ACC112 (cell line): ENCODE results near the gene ZFYVE28.

Source experiments
- H2AFZ ChIP-seq: fragments of 200-600 bp; sonication (generic); one replicate; pipeline ENCODE4 v1.6.0; 2017; ENCODE audit warnings: antibody characterized with exemption, low read length; ENCODE audit not compliant: unreplicated experiment
- H3K27ac ChIP-seq: fragments of 200-600 bp; sonication (generic); 2 replicates; pipeline ENCODE4 v1.5.1; 2014; ENCODE audit warnings: low read depth, mild to moderate bottlenecking, antibody characterized with exemption, low read length, moderate library complexity
- H3K27me3 ChIP-seq: fragments of 200-600 bp; sonication (generic); 2 replicates; pipeline ENCODE4 v1.6.1; 2014; ENCODE audit warnings: mild to moderate bottlenecking, antibody characterized with exemption, low read length, moderate library complexity, mixed read lengths; ENCODE audit not compliant: insufficient read depth
- H3K36me3 ChIP-seq: fragments of 200-600 bp; sonication (generic); 2 replicates; pipeline ENCODE4 v1.6.1; 2016; ENCODE audit warnings: mild to moderate bottlenecking, antibody characterized with exemption, low read length, moderate library complexity, mixed read lengths; ENCODE audit not compliant: insufficient read depth
- H3K4me1 ChIP-seq: fragments of 200-600 bp; sonication (generic); one replicate; pipeline ENCODE4 v1.6.1; 2016; ENCODE audit warnings: low read length, mixed read lengths; ENCODE audit not compliant: insufficient read depth, unreplicated experiment, control insufficient read depth
- H3K4me3 ChIP-seq: fragments of 200-600 bp; sonication (generic); 2 replicates; pipeline ENCODE4 v1.5.1; 2014; ENCODE audit warnings: mild to moderate bottlenecking, low read depth, low read length
- H3K79me2 ChIP-seq: fragments of 200-600 bp; sonication (generic); one replicate; pipeline ENCODE4 v1.6.0; 2016; ENCODE audit warnings: low read length; ENCODE audit not compliant: control insufficient read depth, unreplicated experiment, insufficient read depth

Gene ZFYVE28

DNA sequence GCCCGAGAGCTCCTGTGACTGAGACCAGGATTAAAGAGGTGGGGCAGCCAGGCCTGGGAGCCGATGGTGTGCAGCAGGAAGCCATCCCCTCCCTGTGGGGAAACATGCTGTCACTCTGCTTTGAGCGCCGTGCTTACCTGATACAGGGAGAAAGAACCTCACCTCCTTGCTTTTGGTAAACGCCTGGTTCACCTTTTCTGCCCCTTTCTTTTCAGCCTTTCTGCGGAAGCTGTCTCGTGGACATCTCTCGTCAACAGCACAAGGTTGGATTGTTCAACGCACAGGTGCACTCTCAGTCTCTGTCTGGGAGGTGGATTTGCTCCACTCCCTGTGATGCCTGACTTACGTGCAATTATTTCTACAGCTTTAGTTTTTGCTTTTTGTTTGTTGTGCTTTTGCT lies 12.0 kb downstream of the ZFYVE28 start:
- H3K79me2 ChIP-seq = peaks cover 11% of the 10 kb centered on the region
- no peak overlapping the region for H3K4me3 ChIP-seq
- H3K27ac ChIP-seq = no peak overlapping the region
- no peak overlapping the region for H2AFZ ChIP-seq
- H3K4me1 ChIP-seq = peaks cover 8% of the 10 kb centered on the region
- H3K27me3 ChIP-seq = no peaks in the 10 kb centered on the region
- H3K36me3 ChIP-seq = no peaks in the 10 kb centered on the region

DNA sequence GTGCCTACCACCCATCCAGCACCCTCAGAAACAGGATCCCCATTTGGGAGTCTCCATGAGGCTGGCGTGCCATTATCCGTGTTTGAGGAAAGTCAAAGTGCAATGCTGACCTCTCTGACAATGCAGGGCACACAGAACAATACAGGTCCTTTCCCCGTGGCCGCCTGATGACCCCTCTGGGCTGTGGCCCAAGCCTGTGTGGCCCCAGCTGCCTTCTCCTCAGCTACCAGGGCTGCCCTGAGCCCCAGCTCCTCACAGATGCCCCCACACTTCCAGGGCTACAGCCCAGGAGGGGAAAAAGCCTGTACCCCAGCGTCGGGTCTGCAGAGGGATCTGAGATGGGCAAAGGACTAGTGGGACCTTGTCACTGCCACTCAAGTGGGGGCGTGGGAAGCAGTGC lies 15.5 kb downstream of the ZFYVE28 start:
- Histone ChIP-seq H3K4me1 (peaks cover 8% of the 10 kb centered on the region), H3K27ac (no peak overlapping the region), H2AFZ (no peak overlapping the region), H3K27me3 (no peaks in the 10 kb centered on the region), H3K4me3 (no peak overlapping the region), H3K36me3 (no peaks in the 10 kb centered on the region), H3K79me2 (no peaks in the 10 kb centered on the region)

DNA sequence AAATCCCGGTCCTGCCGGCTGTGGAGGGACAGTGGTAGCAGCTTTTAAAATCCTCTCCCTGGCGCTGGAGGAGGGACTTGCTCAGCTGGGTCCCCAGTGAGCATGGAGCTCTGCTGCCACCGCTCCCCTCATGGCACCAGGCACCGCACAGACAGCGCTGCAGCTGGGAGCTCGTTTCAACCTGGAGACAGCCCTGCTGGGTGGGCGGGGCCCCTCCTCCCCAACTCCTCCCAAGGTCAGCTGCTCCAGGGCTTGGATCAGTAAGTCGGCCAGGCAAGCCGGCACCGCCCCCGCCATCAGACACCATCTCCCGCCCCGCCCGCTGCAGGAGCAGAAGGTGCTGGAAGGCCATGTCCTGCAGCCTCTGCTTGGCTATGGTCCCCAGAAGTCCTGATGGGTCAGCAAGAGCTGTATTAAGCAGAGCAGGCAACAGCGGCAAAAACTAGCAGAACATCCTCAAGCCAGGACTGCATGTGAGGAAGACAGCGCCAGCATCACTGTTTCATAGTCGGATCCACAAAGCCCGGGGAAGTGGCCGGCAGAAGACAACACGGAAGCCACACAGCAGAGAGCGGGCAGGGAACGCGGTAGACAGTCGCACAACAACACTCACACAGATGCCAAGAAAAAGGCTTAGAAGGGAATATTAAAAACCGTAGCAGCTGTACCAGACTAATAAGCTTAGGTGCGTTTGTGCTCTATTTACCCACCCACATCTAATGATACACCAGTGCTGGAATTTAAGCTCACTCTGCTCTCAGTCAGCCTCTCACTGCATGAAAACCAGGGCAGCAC lies 16.2 kb downstream of the ZFYVE28 start:
- peaks cover 8% of the 10 kb centered on the region for H3K4me1 ChIP-seq
- H3K27ac ChIP-seq = no peak overlapping the region
- H3K36me3 ChIP-seq = no peaks in the 10 kb centered on the region
- no peaks in the 10 kb centered on the region for H3K79me2 ChIP-seq
- H3K4me3 ChIP-seq = peak overlapping the region; percentile 61
- H3K27me3 ChIP-seq = no peaks in the 10 kb centered on the region
- peak overlapping the region; percentile 65 for H2AFZ ChIP-seq

DNA sequence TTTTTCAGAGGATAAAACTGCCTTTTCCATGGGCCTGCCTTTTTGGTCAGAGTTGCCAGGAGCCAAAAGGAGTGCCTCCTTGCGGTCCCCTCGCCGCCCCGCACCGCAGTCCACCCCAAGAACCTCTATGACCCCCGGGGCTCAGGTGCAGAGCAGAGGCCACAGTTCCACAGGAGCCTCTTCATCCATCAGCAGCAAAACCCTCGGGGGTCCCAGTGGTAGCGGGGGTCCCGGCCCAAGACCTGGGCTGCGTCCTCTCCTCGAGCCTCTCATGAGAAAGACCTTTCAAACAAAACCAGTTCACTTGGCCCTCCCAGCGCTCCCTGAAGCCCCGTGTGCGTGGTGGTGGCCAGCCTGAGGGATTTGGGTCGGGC lies 16.8 kb downstream of the ZFYVE28 start:
- no peaks in the 10 kb centered on the region for H3K36me3 ChIP-seq
- peak overlapping the region; percentile 65 for H2AFZ ChIP-seq
- H3K27me3 ChIP-seq = no peaks in the 10 kb centered on the region
- H3K79me2 ChIP-seq = no peaks in the 10 kb centered on the region
- H3K27ac ChIP-seq = no peak overlapping the region
- peak overlapping the region; percentile 61 for H3K4me3 ChIP-seq
- H3K4me1 ChIP-seq = peaks cover 8% of the 10 kb centered on the region

DNA sequence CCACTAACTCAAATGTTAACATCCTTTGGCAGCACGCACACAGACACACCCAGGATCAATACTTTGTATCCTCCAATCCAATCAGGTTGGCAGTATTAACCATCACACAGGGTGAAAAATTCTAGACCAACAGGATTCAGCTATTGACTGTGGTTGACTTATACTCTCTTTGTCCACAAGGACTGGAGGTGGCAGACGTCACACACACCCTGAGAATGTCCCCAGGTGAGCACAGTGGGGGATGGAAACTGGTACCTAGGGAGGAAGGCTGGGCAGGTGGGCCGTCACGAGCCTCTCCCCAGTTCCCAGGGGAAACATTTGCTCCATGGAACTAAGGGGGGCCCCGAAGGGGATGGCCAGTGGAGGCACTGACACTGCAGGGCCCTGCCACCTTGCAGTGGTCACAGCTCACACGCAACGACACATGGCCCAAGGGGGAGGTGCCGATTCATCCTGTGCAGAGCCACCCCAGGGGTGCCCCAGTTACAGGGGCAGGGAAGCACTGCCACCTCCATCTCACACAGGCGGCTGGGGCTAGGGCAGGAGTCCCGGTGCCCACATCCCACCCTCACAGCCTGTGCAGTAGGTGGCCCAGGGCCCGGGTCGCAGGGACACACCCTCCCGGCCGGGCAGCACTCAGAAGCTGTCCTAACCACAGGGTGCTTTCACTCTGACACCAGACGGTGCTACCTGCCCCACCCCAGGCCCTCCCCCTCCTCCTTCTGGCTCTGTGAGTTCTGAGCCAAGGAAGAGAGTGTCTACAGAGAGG lies 17.4 kb downstream of the ZFYVE28 start:
- Histone ChIP-seq H3K36me3 (no peaks in the 10 kb centered on the region), H3K4me3 (no peak overlapping the region), H3K79me2 (no peaks in the 10 kb centered on the region), H3K4me1 (peaks cover 8% of the 10 kb centered on the region), H2AFZ (no peak overlapping the region), H3K27ac (no peak overlapping the region), H3K27me3 (no peaks in the 10 kb centered on the region)

DNA sequence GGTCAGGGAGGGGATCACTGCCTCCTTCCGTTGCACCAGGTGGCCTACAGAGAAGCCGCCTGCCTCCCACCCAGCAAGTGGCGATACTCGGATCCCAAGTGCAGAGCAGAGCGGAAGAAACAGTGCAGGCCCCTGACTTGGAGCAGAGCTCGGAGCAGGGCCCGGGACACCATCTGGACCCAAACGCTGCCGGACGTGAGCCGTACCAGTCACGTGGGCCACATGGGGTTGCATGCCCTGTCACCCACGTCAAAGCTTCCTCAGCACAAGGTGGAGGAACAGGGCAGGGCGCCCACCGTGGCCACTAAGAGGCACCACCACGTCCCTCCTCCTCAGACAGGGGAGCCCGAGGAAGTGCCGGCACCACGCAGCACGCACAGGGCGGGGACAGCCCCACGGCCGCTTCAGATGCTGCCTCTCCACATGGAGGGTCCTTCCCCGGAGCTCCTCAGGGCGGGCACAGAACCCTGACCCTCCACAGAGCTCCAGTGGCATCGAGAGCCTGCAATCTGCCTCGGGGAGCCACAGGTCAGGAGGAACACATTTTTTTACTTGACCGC lies 18.7 kb downstream of the ZFYVE28 start:
- Histone ChIP-seq H2AFZ (no peak overlapping the region), H3K27ac (no peak overlapping the region), H3K4me3 (no peak overlapping the region), H3K36me3 (no peaks in the 10 kb centered on the region), H3K27me3 (no peaks in the 10 kb centered on the region), H3K4me1 (peaks cover 18% of the 10 kb centered on the region), H3K79me2 (no peaks in the 10 kb centered on the region)

DNA sequence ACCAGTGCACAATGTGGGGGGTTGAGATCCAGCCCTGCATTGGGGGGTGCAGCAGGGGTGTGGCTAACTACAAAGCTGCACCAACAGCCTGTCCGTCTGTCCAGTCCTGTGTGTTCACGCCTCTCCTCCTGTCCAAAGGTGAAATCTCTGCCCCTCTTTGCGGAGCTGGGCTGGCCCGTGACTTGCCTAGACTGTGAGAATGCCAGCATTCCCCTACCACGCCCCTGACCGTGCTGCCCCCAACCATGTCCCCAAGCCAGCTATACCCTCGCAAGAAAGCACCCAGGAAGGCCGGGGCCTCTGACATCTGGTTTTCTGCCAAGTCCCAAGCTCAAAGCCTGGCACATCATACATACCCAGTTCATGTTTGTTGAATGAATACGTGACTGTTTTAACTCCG lies 19.2 kb downstream of the ZFYVE28 start:
- Histone ChIP-seq H3K4me3 (no peak overlapping the region), H3K4me1 (peaks cover 20% of the 10 kb centered on the region), H3K36me3 (no peaks in the 10 kb centered on the region), H2AFZ (no peak overlapping the region), H3K27ac (no peak overlapping the region), H3K79me2 (no peaks in the 10 kb centered on the region), H3K27me3 (no peaks in the 10 kb centered on the region)

DNA sequence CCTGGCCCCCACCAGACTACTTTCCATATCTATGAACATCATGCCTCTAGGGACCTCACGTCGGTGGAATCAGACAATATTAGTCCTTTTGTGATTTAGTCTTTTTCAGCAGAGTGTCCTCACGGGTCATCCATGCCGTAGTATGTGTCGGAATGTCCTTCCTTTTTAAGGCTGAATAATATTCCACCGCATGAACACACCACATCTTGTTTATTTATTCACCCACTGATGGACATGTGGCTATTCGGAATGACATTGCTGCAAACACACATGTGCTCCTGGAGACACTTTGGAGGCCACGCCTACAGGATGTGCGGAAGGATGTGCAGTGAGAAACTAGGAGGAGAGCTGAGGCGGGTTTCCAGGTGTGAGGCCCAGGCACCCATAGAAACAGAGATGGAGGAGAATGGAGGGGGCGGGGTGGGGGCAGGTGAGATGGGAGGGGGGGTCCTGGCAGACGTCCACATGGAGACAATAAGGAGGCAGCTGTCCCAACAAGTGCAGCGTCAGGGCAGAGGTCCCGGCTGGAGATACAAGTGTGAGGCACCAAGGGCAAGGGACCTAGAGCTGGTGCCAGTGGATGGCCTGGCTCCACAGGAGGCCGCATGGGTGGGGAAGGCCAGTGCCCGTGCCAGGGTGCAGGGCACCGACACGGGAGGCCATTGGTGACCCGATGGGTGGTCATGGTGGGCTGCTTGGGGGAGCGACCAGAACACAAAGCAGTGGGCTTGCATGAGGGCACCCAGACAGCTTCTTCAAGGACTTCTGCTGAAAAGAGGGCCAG lies 20.7 kb downstream of the ZFYVE28 start:
- no peak overlapping the region for H3K27ac ChIP-seq
- H3K27me3 ChIP-seq = no peaks in the 10 kb centered on the region
- no peak overlapping the region for H3K4me3 ChIP-seq
- no peaks in the 10 kb centered on the region for H3K36me3 ChIP-seq
- H3K4me1 ChIP-seq = peaks cover 21% of the 10 kb centered on the region
- no peaks in the 10 kb centered on the region for H3K79me2 ChIP-seq
- H2AFZ ChIP-seq = no peak overlapping the region

DNA sequence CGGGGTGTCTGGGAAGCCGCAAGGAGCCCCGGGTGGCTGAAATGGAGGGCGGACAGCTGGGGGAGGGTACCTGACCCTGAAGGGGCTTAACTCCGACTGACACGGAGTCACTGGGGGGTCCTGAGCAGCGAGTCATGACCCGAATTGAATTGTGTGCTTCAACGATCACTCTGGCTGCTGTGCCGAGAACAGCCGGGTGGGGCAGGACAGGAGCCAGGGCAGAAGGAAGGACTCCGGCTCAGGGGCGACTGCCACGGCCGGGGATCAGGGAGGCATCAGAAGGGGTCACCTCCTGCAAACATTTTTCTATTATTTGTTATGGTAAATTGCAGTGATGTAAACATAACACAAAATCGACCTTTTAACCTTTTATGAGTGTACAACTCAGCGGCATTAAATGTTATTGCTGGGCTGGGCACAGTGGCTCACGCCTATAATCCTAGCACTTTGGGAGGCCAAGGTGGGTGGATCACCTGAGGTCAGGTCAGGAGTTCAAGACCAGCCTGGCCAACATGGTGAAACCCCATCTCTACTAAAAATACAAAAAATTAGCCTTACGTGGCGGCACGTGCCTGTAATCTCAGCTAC lies 21.6 kb downstream of the ZFYVE28 start:
- Histone ChIP-seq H3K4me3 (no peak overlapping the region), H3K27me3 (no peaks in the 10 kb centered on the region), H3K36me3 (no peaks in the 10 kb centered on the region), H3K79me2 (no peaks in the 10 kb centered on the region), H3K4me1 (peaks cover 16% of the 10 kb centered on the region), H3K27ac (no peak overlapping the region), H2AFZ (no peak overlapping the region)

DNA sequence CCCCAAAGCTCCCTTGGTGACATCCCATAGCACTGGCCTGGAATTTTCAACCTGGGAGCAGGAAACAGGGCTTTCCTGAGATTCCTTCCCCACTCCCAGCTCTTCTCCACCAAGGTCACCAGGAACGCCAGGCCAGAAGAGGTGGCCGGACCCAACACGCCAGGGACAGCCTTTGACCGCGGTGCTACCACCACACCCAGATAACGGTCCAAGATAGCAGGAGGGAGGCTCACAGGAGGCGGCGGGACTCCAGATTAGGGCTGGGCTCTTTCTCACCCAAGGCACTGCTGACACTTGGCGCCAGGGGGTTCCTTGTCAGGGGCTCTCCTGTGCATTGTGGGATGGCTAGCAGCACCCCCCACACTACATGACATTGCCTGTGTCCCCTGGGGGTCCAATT lies 22.9 kb downstream of the ZFYVE28 start:
- Histone ChIP-seq H2AFZ (no peak overlapping the region), H3K4me3 (no peak overlapping the region), H3K79me2 (no peaks in the 10 kb centered on the region), H3K27ac (no peak overlapping the region), H3K4me1 (peaks cover 16% of the 10 kb centered on the region), H3K27me3 (no peaks in the 10 kb centered on the region), H3K36me3 (no peaks in the 10 kb centered on the region)
